Skin of body (tissue), 2 donors: Measurements from ENCODE around the gene HCRTR1. TPM values are rescaled to one million over a fixed set of nuclear protein-coding genes. Genes with fewer than 3 reads are reported as not detected.
A peak's percentile ranks its signal among the peaks of the same experiment; 100 is the strongest.

Experiments
- DNase-seq: peaks from one replicate; lab custom pipeline; 2025; lab: John Stamatoyannopoulos, UW
- total RNA-seq: library from RNA; depleted of rRNA; stranded (reverse); fragments of >200 nt; gene quantifications from one replicate; pipeline ENCODE4 v1.2.3, GENCODE V29; 2014

HCRTR1 gene
- total RNA-seq, 1 donor from 2014 or later: not detected

DNA sequence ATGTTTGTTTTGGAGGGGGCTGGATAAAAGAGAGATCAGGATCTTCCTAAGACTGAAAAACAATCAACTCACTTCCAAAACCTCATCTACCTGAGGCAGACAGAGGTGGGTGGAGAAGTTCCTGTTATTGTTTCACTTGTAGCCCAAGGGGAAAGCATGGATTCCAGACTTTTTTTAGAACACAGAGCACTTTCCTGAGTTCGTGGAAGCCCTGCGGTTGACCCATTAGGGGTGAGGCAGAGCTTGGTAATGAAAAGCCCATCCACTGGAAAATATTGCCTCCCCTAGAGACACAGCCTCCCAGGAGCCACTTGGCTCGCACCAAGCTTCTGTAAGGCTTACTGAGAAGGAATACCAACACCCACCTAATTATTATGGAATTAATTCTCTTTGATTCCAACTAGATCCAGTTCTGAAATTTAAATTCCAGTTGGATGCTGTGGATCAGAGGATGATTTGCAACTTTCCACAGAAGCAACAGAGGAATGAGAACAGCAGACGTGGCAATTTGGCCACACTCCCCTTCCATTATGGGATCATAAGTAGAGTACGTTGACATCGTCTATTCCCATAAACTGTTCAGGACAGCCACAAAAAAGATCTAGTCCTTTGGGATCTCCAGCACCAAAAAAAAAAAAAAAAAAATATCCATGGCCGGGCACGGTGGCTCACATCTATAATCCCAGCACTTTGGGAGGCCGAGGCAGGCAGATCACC is 31.3 kb downstream of the HCRTR1 start:
- no peak for DNase-seq

DNA sequence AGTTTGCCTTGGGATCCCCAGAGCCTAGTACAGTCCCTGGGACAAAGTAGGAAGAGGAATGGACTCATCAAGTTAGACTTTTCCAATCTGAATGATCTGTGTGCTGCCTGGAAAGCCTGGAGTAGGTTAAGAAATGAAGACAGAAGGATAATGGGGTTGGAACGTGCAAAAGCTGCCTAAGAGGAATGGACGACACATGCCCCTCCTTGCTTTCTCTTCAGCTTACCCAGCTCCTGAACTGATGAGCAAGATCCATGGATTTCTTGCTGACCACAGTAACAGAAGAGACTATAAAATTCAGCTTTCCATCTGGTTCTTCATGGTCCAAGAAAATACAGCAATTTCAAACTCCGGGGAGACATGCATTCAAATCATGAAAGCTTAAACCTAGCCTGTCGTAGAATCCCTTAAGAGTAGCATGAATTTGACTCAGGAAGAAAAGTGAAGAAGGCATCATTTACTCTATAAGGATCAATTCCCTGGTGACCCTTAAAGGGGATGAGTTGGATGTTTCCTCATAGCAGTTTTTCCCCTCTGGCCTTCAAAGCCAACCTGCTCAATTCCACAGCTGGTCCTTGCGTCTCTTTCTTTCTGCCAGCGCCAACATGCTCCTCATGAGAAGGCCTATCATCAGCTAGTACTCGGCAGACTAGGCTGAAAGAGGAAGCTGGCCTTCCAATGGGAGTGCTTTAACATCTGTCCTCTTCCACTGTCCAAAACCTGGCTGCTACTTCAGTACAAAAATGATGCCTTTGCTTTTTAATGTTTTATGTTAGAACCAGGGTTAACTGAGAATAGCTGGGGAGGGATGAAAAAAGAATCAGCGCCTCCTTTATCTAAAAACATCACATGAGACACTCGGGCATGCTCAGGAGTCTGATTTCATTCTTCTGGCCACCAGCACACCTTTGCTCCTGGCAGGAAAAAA is 32.9 kb downstream of the HCRTR1 start:
- DNase-seq: no peak

DNA sequence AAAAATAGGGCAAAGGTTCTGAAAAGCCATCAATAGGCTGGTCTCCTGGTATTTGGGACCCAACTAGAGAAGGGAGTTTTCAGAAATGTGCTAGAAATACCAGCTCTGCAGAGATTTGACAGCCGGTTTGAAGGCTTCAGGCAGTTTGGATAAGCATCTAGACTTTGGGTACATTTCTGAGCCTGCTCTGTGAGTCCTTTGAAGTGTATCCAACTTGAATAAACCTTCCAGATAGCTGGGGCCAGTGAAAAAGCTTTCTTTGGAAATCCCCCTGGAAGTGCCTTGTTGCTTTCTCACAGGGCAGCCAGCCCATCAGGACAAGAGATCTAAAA is 33.6 kb downstream of the HCRTR1 start:
- DNase-seq: peak; percentile 26

DNA sequence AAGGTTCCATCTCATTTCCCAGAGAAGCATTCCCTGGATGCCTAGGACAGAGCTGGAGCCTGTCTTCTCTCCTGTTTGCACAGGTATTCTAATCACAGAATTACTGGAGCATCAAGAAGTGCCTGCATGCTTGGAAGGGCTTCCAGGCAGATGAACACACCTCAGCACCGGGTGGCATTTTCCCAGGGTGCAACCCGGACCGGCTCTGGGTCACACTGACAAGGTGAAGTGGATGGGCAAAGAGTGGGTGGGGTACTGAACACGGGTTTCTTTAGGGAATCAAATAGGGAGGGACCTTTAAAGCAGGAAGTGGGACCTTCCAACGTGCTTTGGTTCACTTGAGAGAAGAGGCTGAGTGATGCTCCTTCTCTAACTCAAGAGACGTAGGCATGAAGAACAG is 34.3 kb downstream of the HCRTR1 start:
- DNase-seq: no peak

DNA sequence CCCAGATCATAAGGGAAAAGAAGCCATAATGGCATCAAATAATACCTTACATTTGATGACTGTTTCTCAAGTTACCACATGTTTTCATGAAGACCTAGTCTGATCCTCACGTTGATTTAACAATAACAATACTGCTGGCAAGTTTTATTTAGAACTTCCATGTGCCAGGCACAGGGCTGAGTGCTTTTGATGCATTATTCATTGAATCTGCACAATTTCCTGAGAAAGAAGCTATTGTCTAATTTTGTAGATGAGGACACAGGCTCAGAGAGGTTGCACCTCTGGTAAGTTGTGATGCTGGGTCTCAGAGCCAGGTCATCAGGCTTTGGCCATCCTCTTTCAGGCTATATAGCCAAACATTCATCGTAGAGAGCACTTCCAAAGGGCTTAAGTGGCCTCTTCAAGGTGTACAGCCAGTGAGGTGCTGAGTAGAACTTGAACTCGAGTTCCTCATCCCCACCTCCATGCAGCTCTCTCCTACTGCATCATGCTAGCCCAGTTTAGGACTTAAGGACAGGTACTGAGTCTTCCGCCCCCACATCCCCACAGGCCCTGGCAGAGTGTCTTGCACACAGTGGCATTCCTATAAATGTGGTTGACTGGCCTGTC is 35.5 kb downstream of the HCRTR1 start:
- no peak for DNase-seq

DNA sequence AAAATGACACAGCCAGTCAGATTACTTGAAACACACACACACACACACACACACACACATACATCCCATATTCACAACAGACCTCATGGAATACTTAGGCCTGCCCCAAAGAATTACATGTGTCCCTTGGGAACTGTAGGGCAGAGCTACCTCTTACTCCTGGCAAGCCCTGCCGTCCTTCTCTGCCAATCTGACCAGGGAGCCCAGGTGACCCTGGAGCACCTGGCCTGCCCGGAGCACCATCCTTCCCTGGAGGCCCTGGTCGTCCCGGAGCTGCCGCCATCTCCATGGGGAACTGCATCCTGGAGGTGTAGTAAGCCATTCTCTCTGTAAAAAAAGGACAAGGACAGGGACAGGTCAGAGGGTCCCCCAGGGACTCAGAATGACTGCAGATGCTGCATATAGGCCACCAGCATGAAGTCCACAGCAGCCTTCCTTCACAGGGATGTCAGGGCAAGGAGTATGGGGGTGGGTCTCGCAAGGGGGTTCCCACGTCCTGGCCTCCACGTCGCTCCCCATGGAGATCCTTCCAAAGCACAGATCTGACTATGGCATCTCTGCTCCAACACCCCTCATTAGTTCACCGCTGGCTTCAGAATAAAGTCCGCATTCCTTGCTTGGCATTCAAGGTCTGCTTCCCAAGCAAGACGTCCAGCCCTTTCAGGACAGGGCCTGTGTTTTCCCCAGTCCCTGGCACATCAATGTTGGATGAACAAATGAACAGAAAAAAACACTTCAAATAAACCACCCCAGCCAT is 36.4 kb downstream of the HCRTR1 start:
- no peak for DNase-seq

DNA sequence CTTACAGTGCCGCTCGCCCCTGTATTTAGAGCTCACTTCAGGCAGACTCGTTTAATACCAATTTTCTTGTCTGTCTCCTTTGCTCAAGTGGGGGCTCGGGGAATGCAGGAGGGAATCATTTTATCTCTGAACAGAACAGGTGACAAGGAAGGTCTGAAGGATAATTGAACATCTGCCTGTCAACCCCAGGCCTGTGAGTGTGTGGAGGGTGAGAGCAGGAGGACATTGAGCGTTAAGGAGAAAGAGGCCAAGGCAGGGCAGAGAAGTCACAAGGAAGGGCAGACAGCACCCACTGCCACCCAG is 36.9 kb downstream of the HCRTR1 start:
- DNase-seq: no peak

DNA sequence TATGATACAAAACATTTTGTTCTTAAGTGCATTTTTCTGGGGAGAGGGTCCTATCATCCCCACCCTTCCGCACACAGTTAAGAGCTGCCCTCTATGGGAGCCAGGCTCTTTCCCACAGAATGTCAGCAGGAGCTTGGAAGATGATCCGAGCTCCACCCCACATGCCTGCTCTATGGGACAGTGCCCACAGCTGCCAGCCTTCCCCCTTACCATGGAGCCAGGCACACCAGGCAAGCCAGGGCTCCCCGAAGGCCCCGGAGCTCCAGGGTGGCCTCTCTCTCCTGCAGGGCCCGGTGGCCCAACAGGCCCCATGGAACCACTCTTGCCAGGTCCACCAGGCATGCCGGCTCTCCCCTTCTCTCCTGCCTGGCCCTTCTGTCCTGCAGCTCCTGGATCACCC is 37.6 kb downstream of the HCRTR1 start:
- no peak for DNase-seq

DNA sequence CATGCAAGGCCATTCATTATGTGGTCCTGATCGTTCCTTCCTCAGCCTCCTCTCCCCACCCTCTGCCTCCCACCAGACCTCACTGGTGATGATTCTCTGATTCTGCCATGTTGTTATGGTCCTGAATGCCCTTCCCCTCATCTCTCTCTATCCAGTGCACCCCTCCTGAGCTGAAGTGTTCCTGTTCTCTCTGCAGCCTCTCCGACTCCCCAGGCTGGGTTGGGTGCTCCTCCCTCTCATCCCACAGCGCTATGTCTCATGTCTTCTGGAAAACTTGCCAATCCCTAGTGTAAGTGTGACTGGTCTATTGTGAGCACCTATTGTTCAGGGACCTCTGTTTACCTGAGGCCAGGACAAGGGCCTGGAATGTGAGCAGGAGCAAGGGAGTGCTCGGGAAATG is 38.3 kb downstream of the HCRTR1 start:
- no peak for DNase-seq

DNA sequence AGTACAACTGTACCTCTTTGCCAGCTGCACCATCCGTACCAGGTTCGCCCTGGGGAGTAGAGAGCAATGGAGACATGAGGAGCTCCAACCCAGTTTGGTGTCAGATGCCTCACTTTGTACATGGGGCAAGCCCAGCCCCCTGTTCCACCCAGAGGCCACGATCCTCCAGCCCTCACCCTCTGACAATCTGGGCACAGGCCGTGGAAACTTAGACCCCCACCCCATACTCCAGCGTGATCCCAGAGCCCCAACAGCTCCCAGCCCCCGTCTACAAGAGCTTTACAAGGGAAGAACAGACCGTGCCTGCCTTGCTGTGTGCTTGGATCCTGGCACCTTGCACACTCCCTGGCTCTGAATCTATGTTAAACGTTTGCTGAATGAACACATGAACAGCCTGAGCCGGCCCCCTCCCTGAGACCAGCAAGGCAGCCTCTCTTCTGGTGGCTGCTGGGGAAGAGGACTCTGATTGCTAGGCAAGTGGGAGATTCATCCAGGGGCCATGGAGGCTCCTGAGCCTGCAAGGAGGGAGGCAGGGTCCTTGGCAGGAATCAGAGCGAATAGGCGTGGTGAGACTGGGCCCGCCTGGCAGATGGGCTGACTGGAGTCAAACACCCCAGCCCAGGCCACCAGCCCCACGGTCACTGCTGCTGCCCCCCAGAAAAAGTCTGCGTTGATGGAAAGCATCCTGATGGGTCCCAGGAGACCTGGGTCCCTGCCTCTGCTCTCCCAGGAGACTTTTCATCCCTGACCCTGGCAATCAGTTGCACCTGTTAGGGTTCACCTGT is 39.7 kb downstream of the HCRTR1 start:
- no peak for DNase-seq

DNA sequence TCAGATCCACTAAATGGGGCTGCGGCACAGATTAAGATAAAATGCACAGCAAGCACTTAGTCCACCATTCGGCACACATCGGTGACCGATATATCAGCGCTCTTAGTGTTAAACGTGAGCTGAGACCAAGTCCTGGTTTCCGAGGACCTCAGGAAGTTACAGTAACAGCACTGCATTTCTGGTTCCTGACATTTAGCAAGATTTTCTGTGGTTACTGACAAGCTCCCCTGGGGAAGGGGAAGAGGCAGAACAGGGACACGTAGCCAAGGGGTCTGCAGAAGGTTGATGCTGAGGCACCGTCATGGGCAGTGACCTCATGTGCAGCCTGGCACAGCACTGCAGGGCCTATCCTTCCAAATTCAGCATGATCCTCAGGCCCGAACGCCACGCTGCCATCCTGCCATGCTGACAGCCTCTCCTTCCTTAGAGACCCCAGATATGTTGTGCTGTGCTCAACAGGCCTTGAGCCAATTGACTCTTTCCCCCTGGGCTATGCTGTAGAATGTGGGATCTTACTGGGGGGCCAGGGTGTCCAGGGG is 40.6 kb downstream of the HCRTR1 start:
- no peak for DNase-seq

DNA sequence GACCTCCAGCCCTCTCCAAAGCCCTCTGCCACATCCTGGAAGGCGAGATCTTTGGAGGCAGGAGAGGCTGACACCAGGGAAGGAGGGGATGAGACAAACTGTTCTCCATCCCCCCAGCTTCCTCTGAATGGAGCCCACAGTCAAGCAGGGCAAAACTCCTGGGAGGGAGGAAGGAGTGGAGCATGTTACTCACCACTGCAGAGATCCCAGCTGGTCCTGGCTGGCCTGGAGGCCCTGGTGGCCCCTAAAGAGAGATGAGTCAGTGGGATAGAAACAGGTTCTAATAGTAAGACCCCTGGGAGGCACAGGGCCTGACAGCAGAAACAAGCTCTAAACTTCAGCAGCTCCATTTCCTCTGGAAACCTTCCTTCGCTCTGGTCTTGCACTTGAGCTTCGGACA is 41.2 kb downstream of the HCRTR1 start:
- DNase-seq: no peak

DNA sequence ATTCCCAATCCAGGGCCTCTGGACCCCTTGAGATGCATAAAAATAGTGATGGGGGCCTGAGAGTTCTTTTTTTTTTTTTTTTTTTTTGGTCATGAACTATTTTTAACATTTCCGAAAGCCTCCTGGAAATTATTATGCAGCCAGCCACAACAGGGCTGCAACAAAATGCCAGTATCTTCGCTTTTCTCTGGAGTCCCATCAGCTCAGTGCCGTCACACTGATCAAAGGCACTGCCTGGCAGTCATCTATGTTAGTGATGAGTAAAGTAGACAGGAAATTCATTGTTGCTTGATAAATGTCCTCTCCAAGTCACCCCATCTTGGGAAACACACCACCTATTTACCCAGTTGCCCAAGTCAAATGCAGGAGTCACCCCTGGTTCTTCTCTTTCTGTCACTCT is 42.4 kb downstream of the HCRTR1 start:
- no peak for DNase-seq

DNA sequence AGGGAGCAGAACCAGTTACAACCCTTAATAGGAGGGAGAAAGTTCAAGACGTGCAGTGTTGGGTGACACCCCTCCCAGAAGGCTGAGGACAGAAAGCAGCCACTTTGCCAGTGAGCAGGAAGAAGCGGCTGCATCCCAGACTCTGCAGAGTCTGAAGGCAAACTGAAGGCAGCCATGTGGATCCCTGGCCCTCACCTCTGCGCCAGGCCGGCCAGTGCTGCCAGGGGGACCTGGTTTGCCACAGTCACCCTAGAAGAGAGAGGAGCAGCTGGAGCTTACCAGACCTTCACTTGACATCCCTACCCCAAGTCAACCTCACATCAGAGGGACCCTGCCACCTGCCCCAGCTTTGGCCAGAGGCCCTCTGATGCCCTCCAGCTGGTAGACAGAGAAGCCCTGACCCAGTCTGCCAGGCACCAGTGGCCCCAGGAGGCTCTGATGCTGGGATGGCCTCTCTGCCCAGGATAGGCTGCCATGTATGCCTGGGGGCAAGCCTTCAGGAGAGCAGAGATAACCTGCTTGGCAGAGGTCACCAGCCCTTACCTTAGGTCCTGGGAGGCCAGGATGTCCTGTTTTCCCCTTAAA is 43.5 kb downstream of the HCRTR1 start:
- no peak for DNase-seq

DNA sequence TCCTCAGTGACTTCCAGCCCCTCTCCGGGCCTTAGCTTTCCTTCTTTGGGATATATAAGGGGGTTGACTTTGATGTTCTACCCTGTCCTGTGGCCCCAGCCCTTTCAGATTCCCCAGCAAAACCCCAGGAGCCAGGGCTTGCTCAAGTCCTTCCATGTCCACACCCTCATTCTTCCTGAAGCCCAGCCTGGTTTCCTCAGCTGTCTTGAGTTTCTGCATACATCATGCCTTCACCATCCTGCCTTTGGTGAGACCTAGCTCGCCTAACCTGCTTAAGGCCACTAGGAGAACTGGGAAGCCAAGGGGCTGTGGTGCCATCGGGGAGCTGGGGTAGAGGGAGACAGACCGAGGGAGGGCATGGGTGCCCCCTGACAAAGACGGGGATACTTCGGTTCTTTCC is 44.4 kb downstream of the HCRTR1 start:
- DNase-seq: no peak

DNA sequence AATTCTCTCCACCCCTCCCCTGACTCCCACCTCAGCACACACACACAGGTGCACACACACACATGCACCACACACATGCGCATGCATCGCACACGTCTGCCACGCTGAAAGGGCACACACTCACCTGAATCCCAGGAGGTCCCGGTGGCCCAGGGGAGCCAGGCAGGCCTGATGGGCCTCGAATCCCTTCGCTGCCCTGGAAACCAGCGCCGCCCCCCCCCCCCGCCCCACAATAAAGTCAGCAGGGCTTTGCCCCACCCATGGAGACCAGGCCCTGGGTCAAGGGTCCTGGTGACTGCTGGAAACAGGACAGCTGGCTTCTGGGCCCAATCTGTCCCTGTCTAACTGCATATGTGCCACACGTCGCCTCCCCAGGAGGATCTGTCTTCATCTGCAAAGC is 45.0 kb downstream of the HCRTR1 start:
- no peak for DNase-seq

DNA sequence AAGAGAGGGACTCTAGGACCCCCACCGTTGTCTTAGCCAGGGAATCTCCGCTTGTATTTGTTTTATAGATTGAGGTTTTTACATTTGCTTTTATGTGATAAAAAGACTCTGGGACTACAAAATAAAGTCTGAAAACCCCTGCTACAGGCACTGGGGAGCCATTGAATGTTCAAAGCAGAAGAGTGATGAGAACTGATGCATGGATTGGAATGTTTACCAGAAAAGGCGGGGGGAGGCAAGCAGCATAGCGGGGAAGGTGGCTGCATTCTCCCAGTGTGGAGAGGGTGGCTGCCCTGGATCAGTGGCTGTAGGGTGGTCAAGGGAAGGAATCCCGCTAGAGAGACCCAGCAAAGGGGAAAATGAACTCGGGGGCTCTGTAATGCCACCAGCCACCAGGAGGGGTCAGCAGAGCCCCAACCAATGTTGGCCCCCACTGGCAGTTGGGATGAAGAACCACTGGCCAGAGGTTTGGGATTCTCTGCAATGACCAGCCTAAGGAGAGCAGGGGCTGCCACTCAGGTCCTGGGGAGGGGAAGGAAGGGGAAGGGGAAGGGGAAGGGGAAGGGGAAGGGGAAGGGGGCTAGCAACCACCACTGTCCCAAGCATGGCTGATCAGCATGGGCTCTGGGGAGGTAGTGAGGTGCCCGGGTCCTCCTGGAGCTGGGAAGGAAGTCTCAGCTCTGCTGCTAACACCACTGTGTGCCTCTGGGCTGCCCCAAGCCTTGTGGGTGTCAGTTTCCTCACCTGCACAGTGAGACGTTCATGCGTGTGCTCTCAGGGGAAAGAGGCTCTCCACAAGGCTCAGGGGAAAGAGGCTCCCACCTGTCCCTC is 46.3 kb downstream of the HCRTR1 start:
- no peak for DNase-seq

DNA sequence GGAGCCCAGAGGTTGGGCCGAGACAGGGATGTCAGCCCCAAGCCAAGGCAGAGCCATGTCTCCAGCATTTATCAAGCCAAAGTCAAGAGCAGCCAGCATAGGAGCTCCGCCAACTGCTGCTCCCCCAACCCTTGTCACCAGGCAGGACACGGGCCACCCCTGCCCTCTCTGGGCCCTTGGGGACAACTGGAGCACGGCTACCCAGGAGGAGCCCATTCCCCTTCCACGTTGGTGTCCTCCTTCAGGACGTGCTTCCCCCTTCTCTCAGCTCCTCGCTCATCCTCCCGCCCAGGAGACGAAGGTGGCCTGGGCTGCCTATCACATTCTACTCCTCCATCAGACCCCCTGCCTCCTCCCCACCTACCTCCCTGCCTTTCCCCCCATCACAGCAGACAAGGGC is 47.0 kb downstream of the HCRTR1 start:
- DNase-seq: no peak

DNA sequence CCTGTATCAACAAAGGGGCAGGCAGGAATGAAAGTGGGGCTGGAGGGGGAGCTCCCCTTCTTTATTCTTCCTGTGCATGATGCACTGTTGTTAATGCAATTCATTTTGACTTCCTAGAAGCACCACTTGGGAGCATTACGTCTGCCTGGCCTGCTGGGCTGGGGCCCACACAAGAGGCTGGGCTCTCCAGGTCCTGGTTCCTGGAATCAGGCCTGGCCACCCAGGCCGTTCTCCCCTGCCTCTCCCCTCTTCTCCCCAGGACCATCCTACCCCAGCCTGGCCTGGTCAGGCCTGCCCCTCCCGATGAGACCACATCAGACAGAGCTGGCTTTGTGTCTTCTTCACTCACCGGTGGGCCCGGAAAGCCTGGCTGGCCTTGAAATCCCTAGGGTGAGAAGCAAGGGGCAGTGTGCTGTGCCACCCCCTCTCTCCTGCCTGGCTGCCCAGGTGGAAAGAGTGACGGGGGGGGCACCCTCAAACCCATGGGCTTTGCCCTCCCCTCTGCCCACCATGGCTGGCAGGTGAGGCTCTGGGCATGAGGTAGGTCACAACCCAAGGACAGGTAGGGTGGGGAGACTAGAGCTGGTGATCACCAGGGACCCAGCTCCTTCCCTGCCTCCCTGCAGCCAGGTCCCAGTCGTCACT is 47.9 kb downstream of the HCRTR1 start:
- no peak for DNase-seq
